WTC11 (cell line): ENCODE results near the gene YKT6. TPM values are rescaled to one million over a fixed set of nuclear protein-coding genes. Genes with fewer than 3 reads are reported as not detected.

Experiments
- ATAC-seq: fragments of 200-7000 bp; cut with Tn5 transposase; 2 replicates; pipeline ENCODE4 v1.10.0; 2021; ENCODE audit warnings: mild to moderate bottlenecking, moderate library complexity
- CTCF ChIA-PET: fragments of 300-600 bp; sonication (Branson Sonifier 250); formaldehyde crosslinking; loops from one replicate; lab custom pipeline; 2021; ENCODE audit warnings: antibody characterized with exemption; lab: Charles Lee
- POLR2A ChIA-PET: fragments of 350-600 bp; sonication (Branson Sonifier 250); formaldehyde crosslinking; loops from one replicate; lab custom pipeline; 2021; ENCODE audit warnings: antibody characterized with exemption; lab: Charles Lee
- DNase-seq: peaks from one replicate; pipeline ENCODE4 v3.0.0; 2021; ENCODE audit warnings: low spot score
- H3K27ac Mint-ChIP-seq: 2 replicates; pipeline ENCODE4 v1.8.0; 2021; ENCODE audit warnings: mixed read lengths
- H3K27me3 Mint-ChIP-seq: 2 replicates; pipeline ENCODE4 v1.8.0; 2021; ENCODE audit warnings: low read depth, mild to moderate bottlenecking, moderate library complexity, mixed read lengths
- H3K36me3 Mint-ChIP-seq: 2 replicates; pipeline ENCODE4 v1.8.0; 2021; ENCODE audit warnings: mixed read lengths
- H3K4me1 Mint-ChIP-seq: 2 replicates; pipeline ENCODE4 v1.8.0; 2022; ENCODE audit warnings: mixed read lengths
- H3K4me3 Mint-ChIP-seq: 2 replicates; pipeline ENCODE4 v1.8.0; 2021; ENCODE audit warnings: mild to moderate bottlenecking, moderate library complexity, mixed read lengths
- H3K9me3 Mint-ChIP-seq: 2 replicates; pipeline ENCODE4 v1.8.0; 2021; ENCODE audit warnings: mixed read lengths
- ETV6 ChIP-seq: sonication (generic); formaldehyde crosslinking; IDR thresholded peaks from 2 replicates; pipeline ENCODE4 v1.8.1; 2022; ENCODE audit warnings: mild to moderate bottlenecking, missing genetic modification reagents
- FOXK1 ChIP-seq: sonication (generic); formaldehyde crosslinking; IDR thresholded peaks from 2 replicates; pipeline ENCODE4 v1.8.0; 2022; ENCODE audit warnings: mild to moderate bottlenecking, moderate library complexity, missing genetic modification reagents
- HMGA2 ChIP-seq: fragments of 250-450 bp; sonication (Bioruptor Pico); IDR thresholded peaks from 2 replicates; pipeline ENCODE4 v1.4.0; 2021; ENCODE audit warnings: mild to moderate bottlenecking, moderate library complexity
- JUN ChIP-seq: sonication (generic); formaldehyde crosslinking; IDR thresholded peaks from 2 replicates; pipeline ENCODE4 v1.8.0; 2023; ENCODE audit warnings: mild to moderate bottlenecking, missing genetic modification reagents
- NFE2L1 ChIP-seq: sonication (generic); formaldehyde crosslinking; IDR thresholded peaks from 2 replicates; pipeline ENCODE4 v1.8.1; 2023; ENCODE audit warnings: missing genetic modification reagents
- NR3C1 ChIP-seq: sonication (generic); formaldehyde crosslinking; conservative IDR thresholded peaks from 2 replicates; pipeline ENCODE4 v1.8.1; 2023; ENCODE audit warnings: low read depth, mild to moderate bottlenecking, missing genetic modification reagents
- TP53 ChIP-seq: sonication (generic); formaldehyde crosslinking; IDR thresholded peaks from 2 replicates; pipeline ENCODE4 v1.8.1; 2023; ENCODE audit warnings: mild to moderate bottlenecking, missing genetic modification reagents
- ZNF317 ChIP-seq: sonication (generic); formaldehyde crosslinking; IDR thresholded peaks from 2 replicates; pipeline ENCODE4 v1.8.1; 2023; ENCODE audit warnings: low read depth, mild to moderate bottlenecking, moderate library complexity, missing genetic modification reagents, borderline replicate concordance
- total RNA-seq: library from RNA; stranded (reverse); gene quantifications from 3 replicates; pipeline ENCODE4 v1.2.3, GENCODE V29; 2021
- TF ChIP-seq, protein P1 (sequence below): fragments of 250-450 bp; sonication (Bioruptor Pico); IDR thresholded peaks from 2 replicates; pipeline ENCODE4 v1.9.0; 2021; ENCODE audit warnings: moderate library complexity, mild to moderate bottlenecking, inconsistent platforms, borderline replicate concordance
- TF ChIP-seq, protein P2 (sequence below): fragments of 250-450 bp; sonication (Bioruptor Pico); IDR thresholded peaks from 2 replicates; pipeline ENCODE4 v1.9.0; 2021; ENCODE audit warnings: mild to moderate bottlenecking
- TF ChIP-seq, protein P3 (sequence below): sonication (generic); formaldehyde crosslinking; IDR thresholded peaks from 2 replicates; pipeline ENCODE4 v1.8.0; 2022; ENCODE audit warnings: mild to moderate bottlenecking, missing genetic modification reagents
- TF ChIP-seq, protein P4 (sequence below): sonication (generic); formaldehyde crosslinking; IDR thresholded peaks from 2 replicates; pipeline ENCODE4 v1.8.0; 2023; ENCODE audit warnings: mild to moderate bottlenecking, missing genetic modification reagents
- TF ChIP-seq, protein P5 (sequence below): fragments of 250-450 bp; sonication (Bioruptor Pico); conservative IDR thresholded peaks from 2 replicates; pipeline ENCODE4 v1.9.0; 2021; ENCODE audit warnings: mild to moderate bottlenecking
- TF ChIP-seq, protein P6 (sequence below): sonication (generic); formaldehyde crosslinking; IDR thresholded peaks from 2 replicates; pipeline ENCODE4 v1.8.0; 2022; ENCODE audit warnings: mild to moderate bottlenecking, missing genetic modification reagents
- TF ChIP-seq, protein P7 (sequence below): sonication (generic); formaldehyde crosslinking; IDR thresholded peaks from 2 replicates; pipeline ENCODE4 v1.8.1; 2023; ENCODE audit warnings: mild to moderate bottlenecking, missing genetic modification reagents, moderate library complexity
- TF ChIP-seq, protein P8 (sequence below): sonication (generic); formaldehyde crosslinking; IDR thresholded peaks from 2 replicates; pipeline ENCODE4 v1.8.0; 2022; ENCODE audit warnings: mild to moderate bottlenecking, missing genetic modification reagents

YKT6 gene
- total RNA-seq, 1 experiment from 2014 or later = 102 TPM

DNA sequence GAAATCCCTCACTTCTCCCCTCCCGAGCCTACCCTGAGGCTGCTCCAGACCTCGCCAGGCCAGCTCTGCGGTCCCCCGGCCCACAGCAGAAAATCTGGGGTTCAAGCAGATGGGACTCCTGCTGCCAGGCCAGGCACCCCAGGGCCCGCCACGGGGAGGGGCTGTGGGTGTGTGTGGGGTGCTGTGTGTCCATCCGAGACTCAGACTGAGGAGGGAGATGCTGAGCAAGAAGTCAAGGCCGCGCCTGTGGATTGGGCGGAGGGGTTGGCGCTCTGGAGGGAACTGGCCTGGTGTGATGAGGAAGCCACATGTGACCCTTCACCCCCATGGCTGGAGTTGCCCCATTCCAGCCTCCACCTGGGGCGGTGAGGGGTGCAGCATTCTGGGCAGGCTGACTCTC, 51.1 kb downstream of the YKT6 start:
- POLR2A ChIA-PET = no interaction called here
- Mint-ChIP-seq H3K36me3 (no peaks in the 10 kb centered on the region), H3K27ac (no peak overlapping the region), H3K4me1 (no peaks in the 10 kb centered on the region), H3K4me3 (no peak overlapping the region), H3K9me3 (peaks cover 9% of the 10 kb centered on the region), H3K27me3 (no peaks in the 10 kb centered on the region)
- ATAC-seq = no peak
- no peak for TF ChIP-seq HMGA2
- TF ChIP-seq, protein P1, sequence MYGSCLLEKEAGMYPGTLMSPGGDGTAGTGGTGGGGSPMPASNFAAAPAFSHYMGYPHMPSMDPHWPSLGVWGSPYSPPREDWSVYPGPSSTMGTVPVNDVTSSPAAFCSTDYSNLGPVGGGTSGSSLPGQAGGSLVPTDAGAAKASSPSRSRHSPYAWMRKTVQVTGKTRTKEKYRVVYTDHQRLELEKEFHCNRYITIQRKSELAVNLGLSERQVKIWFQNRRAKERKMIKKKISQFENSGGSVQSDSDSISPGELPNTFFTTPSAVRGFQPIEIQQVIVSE (CRISPR knock-in tag) = no peak
- no peak for TF ChIP-seq NR3C1
- no peak for TF ChIP-seq JUN (CRISPR knock-in tag)
- no peak for TF ChIP-seq FOXK1 (CRISPR knock-in tag)
- TF ChIP-seq, protein P2, sequence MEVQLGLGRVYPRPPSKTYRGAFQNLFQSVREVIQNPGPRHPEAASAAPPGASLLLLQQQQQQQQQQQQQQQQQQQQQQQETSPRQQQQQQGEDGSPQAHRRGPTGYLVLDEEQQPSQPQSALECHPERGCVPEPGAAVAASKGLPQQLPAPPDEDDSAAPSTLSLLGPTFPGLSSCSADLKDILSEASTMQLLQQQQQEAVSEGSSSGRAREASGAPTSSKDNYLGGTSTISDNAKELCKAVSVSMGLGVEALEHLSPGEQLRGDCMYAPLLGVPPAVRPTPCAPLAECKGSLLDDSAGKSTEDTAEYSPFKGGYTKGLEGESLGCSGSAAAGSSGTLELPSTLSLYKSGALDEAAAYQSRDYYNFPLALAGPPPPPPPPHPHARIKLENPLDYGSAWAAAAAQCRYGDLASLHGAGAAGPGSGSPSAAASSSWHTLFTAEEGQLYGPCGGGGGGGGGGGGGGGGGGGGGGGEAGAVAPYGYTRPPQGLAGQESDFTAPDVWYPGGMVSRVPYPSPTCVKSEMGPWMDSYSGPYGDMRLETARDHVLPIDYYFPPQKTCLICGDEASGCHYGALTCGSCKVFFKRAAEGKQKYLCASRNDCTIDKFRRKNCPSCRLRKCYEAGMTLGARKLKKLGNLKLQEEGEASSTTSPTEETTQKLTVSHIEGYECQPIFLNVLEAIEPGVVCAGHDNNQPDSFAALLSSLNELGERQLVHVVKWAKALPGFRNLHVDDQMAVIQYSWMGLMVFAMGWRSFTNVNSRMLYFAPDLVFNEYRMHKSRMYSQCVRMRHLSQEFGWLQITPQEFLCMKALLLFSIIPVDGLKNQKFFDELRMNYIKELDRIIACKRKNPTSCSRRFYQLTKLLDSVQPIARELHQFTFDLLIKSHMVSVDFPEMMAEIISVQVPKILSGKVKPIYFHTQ (CRISPR knock-in tag) = no peak
- no peak for TF ChIP-seq TP53 (CRISPR knock-in tag)
- TF ChIP-seq, protein P3, sequence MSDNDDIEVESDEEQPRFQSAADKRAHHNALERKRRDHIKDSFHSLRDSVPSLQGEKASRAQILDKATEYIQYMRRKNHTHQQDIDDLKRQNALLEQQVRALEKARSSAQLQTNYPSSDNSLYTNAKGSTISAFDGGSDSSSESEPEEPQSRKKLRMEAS (CRISPR knock-in tag) = no peak
- TF ChIP-seq, protein P4, sequence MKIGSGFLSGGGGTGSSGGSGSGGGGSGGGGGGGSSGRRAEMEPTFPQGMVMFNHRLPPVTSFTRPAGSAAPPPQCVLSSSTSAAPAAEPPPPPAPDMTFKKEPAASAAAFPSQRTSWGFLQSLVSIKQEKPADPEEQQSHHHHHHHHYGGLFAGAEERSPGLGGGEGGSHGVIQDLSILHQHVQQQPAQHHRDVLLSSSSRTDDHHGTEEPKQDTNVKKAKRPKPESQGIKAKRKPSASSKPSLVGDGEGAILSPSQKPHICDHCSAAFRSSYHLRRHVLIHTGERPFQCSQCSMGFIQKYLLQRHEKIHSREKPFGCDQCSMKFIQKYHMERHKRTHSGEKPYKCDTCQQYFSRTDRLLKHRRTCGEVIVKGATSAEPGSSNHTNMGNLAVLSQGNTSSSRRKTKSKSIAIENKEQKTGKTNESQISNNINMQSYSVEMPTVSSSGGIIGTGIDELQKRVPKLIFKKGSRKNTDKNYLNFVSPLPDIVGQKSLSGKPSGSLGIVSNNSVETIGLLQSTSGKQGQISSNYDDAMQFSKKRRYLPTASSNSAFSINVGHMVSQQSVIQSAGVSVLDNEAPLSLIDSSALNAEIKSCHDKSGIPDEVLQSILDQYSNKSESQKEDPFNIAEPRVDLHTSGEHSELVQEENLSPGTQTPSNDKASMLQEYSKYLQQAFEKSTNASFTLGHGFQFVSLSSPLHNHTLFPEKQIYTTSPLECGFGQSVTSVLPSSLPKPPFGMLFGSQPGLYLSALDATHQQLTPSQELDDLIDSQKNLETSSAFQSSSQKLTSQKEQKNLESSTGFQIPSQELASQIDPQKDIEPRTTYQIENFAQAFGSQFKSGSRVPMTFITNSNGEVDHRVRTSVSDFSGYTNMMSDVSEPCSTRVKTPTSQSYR (CRISPR knock-in tag) = no peak
- TF ChIP-seq ETV6 (CRISPR knock-in tag) = no peak
- TF ChIP-seq, protein P5, sequence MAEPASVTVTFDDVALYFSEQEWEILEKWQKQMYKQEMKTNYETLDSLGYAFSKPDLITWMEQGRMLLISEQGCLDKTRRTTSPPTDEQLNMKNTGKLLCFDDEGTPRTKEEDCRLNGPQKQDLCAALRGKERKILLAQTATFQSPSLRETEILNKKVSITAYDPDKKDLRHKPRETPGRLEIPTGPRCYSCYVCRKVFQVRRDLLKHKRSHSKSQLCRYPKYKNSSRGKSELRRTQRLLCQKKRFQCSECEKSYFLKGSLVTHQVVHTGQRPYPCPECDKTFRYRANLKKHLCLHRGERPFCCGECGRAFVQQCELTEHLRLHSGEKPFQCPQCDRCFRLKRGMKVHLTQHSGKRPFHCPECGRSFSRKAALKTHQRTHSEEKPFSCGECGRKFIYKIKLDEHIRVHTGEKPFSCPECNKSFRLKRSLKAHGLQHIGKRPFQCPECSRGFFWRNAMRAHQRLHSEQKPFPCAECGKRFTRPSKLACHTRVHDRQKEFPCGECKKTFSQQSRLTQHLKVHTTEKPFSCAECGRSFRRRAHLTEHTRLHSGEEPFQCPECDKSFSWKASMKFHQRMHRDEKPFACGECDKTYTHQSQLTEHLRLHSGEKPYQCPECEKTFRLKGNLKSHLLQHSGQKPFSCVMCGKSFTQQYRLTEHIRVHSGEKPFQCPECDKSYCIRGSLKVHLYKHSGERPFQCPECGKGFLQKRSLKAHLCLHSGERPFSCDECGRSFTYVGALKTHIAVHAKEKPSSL (CRISPR knock-in tag) = no peak
- no peak for TF ChIP-seq ZNF317
- TF ChIP-seq, protein P6, sequence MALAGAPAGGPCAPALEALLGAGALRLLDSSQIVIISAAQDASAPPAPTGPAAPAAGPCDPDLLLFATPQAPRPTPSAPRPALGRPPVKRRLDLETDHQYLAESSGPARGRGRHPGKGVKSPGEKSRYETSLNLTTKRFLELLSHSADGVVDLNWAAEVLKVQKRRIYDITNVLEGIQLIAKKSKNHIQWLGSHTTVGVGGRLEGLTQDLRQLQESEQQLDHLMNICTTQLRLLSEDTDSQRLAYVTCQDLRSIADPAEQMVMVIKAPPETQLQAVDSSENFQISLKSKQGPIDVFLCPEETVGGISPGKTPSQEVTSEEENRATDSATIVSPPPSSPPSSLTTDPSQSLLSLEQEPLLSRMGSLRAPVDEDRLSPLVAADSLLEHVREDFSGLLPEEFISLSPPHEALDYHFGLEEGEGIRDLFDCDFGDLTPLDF (CRISPR knock-in tag) = no peak
- TF ChIP-seq NFE2L1 (CRISPR knock-in tag) = no peak
- TF ChIP-seq, protein P7, sequence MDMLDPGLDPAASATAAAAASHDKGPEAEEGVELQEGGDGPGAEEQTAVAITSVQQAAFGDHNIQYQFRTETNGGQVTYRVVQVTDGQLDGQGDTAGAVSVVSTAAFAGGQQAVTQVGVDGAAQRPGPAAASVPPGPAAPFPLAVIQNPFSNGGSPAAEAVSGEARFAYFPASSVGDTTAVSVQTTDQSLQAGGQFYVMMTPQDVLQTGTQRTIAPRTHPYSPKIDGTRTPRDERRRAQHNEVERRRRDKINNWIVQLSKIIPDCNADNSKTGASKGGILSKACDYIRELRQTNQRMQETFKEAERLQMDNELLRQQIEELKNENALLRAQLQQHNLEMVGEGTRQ (CRISPR knock-in tag) = no peak
- TF ChIP-seq, protein P8, sequence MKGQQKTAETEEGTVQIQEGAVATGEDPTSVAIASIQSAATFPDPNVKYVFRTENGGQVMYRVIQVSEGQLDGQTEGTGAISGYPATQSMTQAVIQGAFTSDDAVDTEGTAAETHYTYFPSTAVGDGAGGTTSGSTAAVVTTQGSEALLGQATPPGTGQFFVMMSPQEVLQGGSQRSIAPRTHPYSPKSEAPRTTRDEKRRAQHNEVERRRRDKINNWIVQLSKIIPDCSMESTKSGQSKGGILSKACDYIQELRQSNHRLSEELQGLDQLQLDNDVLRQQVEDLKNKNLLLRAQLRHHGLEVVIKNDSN (CRISPR knock-in tag) = no peak
- CTCF ChIA-PET = interaction anchor here (1.3 kb wide), 1 partner anchor 11 kb away, joined by 5 read pairs; no protein-coding TSS in a partner anchor
- no peak for DNase-seq
